Endothelial cell of umbilical vein (primary cell): Measurements from ENCODE around the gene TRIP13. TPM values are rescaled to one million over a fixed set of nuclear protein-coding genes. Genes with fewer than 3 reads are reported as not detected.

Source experiments
- BruUV-seq: library from RNA; stranded (reverse); fragments of 400-500 nt; replicated peaks from 2 replicates; lab custom pipeline; 2021; lab: Mats Ljungman, UMichigan
- CTCF ChIA-PET: fragments of 300-600, 350-600 bp; sonication (Branson Sonifier 250); formaldehyde crosslinking; loops from one replicate; lab custom pipeline; 2021; ENCODE audit warnings: antibody characterized with exemption, inconsistent platforms; lab: Charles Lee
- POLR2A ChIA-PET: fragments of 300-600, 350-600 bp; sonication (Branson Sonifier 250); formaldehyde crosslinking; loops from one replicate; lab custom pipeline; 2021; ENCODE audit warnings: antibody characterized with exemption, inconsistent platforms; lab: Charles Lee
- DNase-seq: peaks from one replicate; pipeline ENCODE4 v3.0.0-alpha.2; 2011; ENCODE audit warnings: low read depth, low spot score
- FAIRE-seq: peaks from 2 replicates; lab custom pipeline; 2011; peaks lifted over from hg19 to GRCh38; lab: Jason Lieb, UNC
- H2AFZ ChIP-seq: 2 replicates; pipeline ENCODE4 v1.6.0; 2012; ENCODE audit warnings: low read depth, low read length, control low read depth, inconsistent platforms
- H3K27ac ChIP-seq: 2 replicates; pipeline ENCODE4 v1.5.1; 2011; ENCODE audit warnings: low read depth, mild to moderate bottlenecking, control low read depth, low read length, moderate library complexity; ENCODE audit not compliant: insufficient read depth
- H3K27me3 ChIP-seq, 2 experiments: 2 replicates each; pipeline versions ENCODE4 v1.6.0 to v1.6.1; 2011; ENCODE audit warnings: low read length in 2 of 2, mixed read lengths in 1 of 2; ENCODE audit not compliant: control insufficient read depth in 2 of 2, insufficient read depth in 2 of 2
- H3K36me3 ChIP-seq, 2 experiments: 2 replicates in 1 of 2; 3 replicates in 1 of 2; pipeline ENCODE4 v1.5.1; 2011; ENCODE audit warnings: low read length in 2 of 2, mild to moderate bottlenecking in 1 of 2, moderate library complexity in 1 of 2; ENCODE audit not compliant: control insufficient read depth in 2 of 2, insufficient read depth in 2 of 2; ENCODE audit errors: extremely low read depth in 1 of 2
- H3K4me1 ChIP-seq: 3 replicates; pipeline ENCODE4 v1.5.1; 2011; ENCODE audit warnings: mild to moderate bottlenecking, low read length; ENCODE audit not compliant: control insufficient read depth, insufficient read depth; ENCODE audit errors: extremely low read depth
- H3K4me2 ChIP-seq: 2 replicates; pipeline ENCODE4 v1.6.1; 2011; ENCODE audit warnings: low read length, control low read depth, mixed read lengths; ENCODE audit not compliant: insufficient read depth
- H3K4me3 ChIP-seq, 3 experiments: fragments of 200-600 bp in 1 of 3; sonication (generic), shearing (Covaris generic) in 1 of 3; replicated peaks in 1 of 3; 2 replicates each; pipeline ENCODE4 v1.5.1; 2011 to 2016; ENCODE audit warnings: control low read depth in 3 of 3, low read length in 3 of 3, mild to moderate bottlenecking in 2 of 3, inconsistent platforms in 1 of 3, low read depth in 1 of 3, moderate library complexity in 1 of 3; ENCODE audit not compliant: insufficient read depth in 1 of 3
- H3K79me2 ChIP-seq: 2 replicates; pipeline ENCODE4 v1.6.0; 2012; ENCODE audit warnings: low read length, inconsistent platforms; ENCODE audit not compliant: control insufficient read depth, insufficient read depth
- H3K9ac ChIP-seq: replicated peaks from 2 replicates; pipeline ENCODE3; 2011; ENCODE audit warnings: low read length, control low read depth; ENCODE audit not compliant: insufficient read depth; ENCODE audit errors: extremely low read depth
- H3K9me1 ChIP-seq: replicated peaks from 3 replicates; pipeline ENCODE4 v1.6.0; 2011; ENCODE audit warnings: mild to moderate bottlenecking, low read length; ENCODE audit not compliant: control insufficient read depth, insufficient read depth; ENCODE audit errors: extremely low read depth
- H3K9me3 ChIP-seq: replicated peaks from 2 replicates; pipeline ENCODE4 v1.5.1; 2012; ENCODE audit warnings: low read length, inconsistent platforms; ENCODE audit not compliant: control insufficient read depth, insufficient read depth
- H4K20me1 ChIP-seq: replicated peaks from 2 replicates; pipeline ENCODE3; 2011; ENCODE audit warnings: mild to moderate bottlenecking, low read length; ENCODE audit not compliant: control insufficient read depth, insufficient read depth; ENCODE audit errors: extremely low read depth
- CTCF ChIP-seq, 2 donors: IDR thresholded peaks; 1 replicate in 1 of 2; 2 replicates in 1 of 2; pipeline ENCODE4 v1.5.1; 2011; ENCODE audit warnings: low read length in 2 of 2, mild to moderate bottlenecking in 2 of 2, moderate library complexity in 2 of 2, control low read depth in 1 of 2, inconsistent platforms in 1 of 2, low read depth in 1 of 2; ENCODE audit not compliant: insufficient read depth in 1 of 2; ENCODE audit errors: extremely low read depth in 1 of 2
- EZH2 ChIP-seq: IDR thresholded peaks from 2 replicates; pipeline ENCODE4 v1.6.1; 2012; ENCODE audit warnings: borderline replicate concordance, low read depth, mild to moderate bottlenecking, moderate library complexity, low read length, inconsistent platforms; ENCODE audit not compliant: severe bottlenecking
- FOS ChIP-seq: IDR thresholded peaks from 2 replicates; pipeline ENCODE4 v1.6.1; 2011; ENCODE audit warnings: mild to moderate bottlenecking, low read length, moderate library complexity, borderline replicate concordance; ENCODE audit not compliant: insufficient read depth
- GATA2 ChIP-seq: IDR thresholded peaks from 2 replicates; pipeline ENCODE4 v1.7.0; 2011; ENCODE audit warnings: low read depth, mild to moderate bottlenecking, moderate library complexity, mixed read lengths, low read length; ENCODE audit not compliant: insufficient read length, insufficient read depth
- JUN ChIP-seq: IDR thresholded peaks from 2 replicates; pipeline ENCODE4 v1.6.1; 2011; ENCODE audit warnings: borderline replicate concordance, low read depth; ENCODE audit not compliant: insufficient read length, insufficient read depth
- MYC ChIP-seq: IDR thresholded peaks from one replicate; pipeline ENCODE4 v1.6.1; 2011; ENCODE audit warnings: mild to moderate bottlenecking, low read depth, low read length
- POLR2A ChIP-seq: IDR thresholded peaks from 2 replicates; pipeline ENCODE4 v1.6.1; 2012; ENCODE audit warnings: low read depth, mild to moderate bottlenecking, control low read depth, low read length
- POLR2AphosphoS5 ChIP-seq: IDR thresholded peaks from 2 replicates; pipeline ENCODE4 v1.6.1; 2012; ENCODE audit warnings: low read depth, mild to moderate bottlenecking, control low read depth, low read length, moderate library complexity; ENCODE audit not compliant: insufficient read depth
- dilution Hi-C: fragments of 300-500 bp; cut with MboI; formaldehyde crosslinking; loops from one replicate; pipeline ENCODE4 v1.15.0; 2019; ENCODE audit warnings: low sequenced_read_pairs; ENCODE audit not compliant: extremely low pct_ligation_motif_present
- intact Hi-C: fragments of 100-400 bp; cut with micrococcal nuclease; formaldehyde crosslinking; loops from one replicate; pipeline ENCODE4 v1.10.0; 2022
- polyA plus RNA-seq, 4 experiments: library from polyadenylated mRNA; depleted of rRNA in 3 of 4; stranded (reverse) in 3 of 4; unstranded in 1 of 4; fragments of >200 nt; gene quantifications; 2 replicates each; pipeline versions ENCODE4 v1.2.1 to v1.2.3, GENCODE V29; 2011 to 2012; ENCODE audit warnings: missing spikeins in 1 of 4
- total RNA-seq: library from RNA; stranded (reverse); gene quantifications from 2 replicates; pipeline ENCODE4 v1.2.3, GENCODE V29; 2021
- TF ChIP-seq, protein P1 (sequence below): IDR thresholded peaks from 2 replicates; pipeline ENCODE4 v1.6.1; 2011; ENCODE audit not compliant: insufficient read depth, insufficient read length

Gene TRIP13
- total and polyA plus RNA-seq, 2 donors (not counting 3 experiments of a cell fraction or from before 2014, with no cell fraction given): 17.4 to 39.0 TPM

GRCh38 chr5:885127-885442, 7.6 kb upstream of the TRIP13 start:
- intact Hi-C loops (no loop called here), dilution Hi-C loops (no loop called here)
- H3K4me3 ChIP-seq: no peak overlapping the region
- H3K36me3 ChIP-seq: peaks cover 14 to 74% of the 10 kb centered on the region in 2 experiments
- no peak for FAIRE-seq
- H3K4me2 ChIP-seq: no peak overlapping the region
- no peaks in the 10 kb centered on the region for H3K9me3 ChIP-seq
- H3K27me3 ChIP-seq: no peaks in the 10 kb centered on the region
- no peaks in the 10 kb centered on the region for H3K4me1 ChIP-seq
- H3K9ac ChIP-seq: no peak overlapping the region
- H3K9me1 ChIP-seq: no peaks in the 10 kb centered on the region
- no peak for DNase-seq
- no TSS peak for BruUV-seq
- ChIA-PET POLR2A (no interaction called here), CTCF (no interaction called here)
- peaks cover 55% of the 10 kb centered on the region for H3K79me2 ChIP-seq
- TF ChIP-seq EZH2: no peak
- no peak for TF ChIP-seq POLR2AphosphoS5
- no peak for TF ChIP-seq JUN
- TF ChIP-seq, protein P1, sequence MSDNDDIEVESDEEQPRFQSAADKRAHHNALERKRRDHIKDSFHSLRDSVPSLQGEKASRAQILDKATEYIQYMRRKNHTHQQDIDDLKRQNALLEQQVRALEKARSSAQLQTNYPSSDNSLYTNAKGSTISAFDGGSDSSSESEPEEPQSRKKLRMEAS: no peak
- no peak for TF ChIP-seq MYC
- no peak for TF ChIP-seq CTCF (IDR thresholded peaks at IDR 0.05; ENCODE audit: extremely low read depth in 1 of 2, insufficient read depth in 1 of 2, low read depth in 1 of 2, low read length in 2 of 2)
- TF ChIP-seq POLR2A: no peak
- no peak for TF ChIP-seq GATA2
- TF ChIP-seq FOS: no peak
- H4K20me1 ChIP-seq: no peaks in the 10 kb centered on the region
- H2AFZ ChIP-seq: no peak overlapping the region
- no peak overlapping the region for H3K27ac ChIP-seq
